ENCODE data around the gene C2.

Gene C2

GRCh38 chr6:31915351-31915750, 12.2 kb upstream of the C2 start:
- no peaks in the 10 kb centered on the region for H3K27me3 ChIP-seq (replicated peaks)
- no peak overlapping the region for H3K4me3 ChIP-seq (ENCODE audit: low read depth, low read length)
- no peak for DNase-seq
- H3K36me3 ChIP-seq (replicated peaks): no peaks in the 10 kb centered on the region
- no peak for TF ChIP-seq CTCF (IDR thresholded peaks at IDR 0.05; ENCODE audit: low read depth, low read length, missing control alignments)
- H3K27ac ChIP-seq: no peak overlapping the region
- in situ Hi-C loops (cut with HindIII; ENCODE audit: low pct_ligation_motif_present, low sequenced_read_pairs): no loop called here

GRCh38 chr6:31915756-31916155, 11.8 kb upstream of the C2 start:
- in situ Hi-C loops (cut with HindIII; ENCODE audit: low pct_ligation_motif_present, low sequenced_read_pairs): no loop called here
- DNase-seq: no peak
- Histone ChIP-seq H3K27ac (no peak overlapping the region), H3K4me3 (ENCODE audit: low read depth, low read length) (no peak overlapping the region), H3K36me3 (replicated peaks) (no peaks in the 10 kb centered on the region), H3K27me3 (replicated peaks) (no peaks in the 10 kb centered on the region)
- TF ChIP-seq CTCF (IDR thresholded peaks at IDR 0.05; ENCODE audit: low read depth, low read length, missing control alignments): no peak

- Histone ChIP-seq H3K36me3 (replicated peaks) (no peaks in the 10 kb centered on the region), H3K27ac (no peak overlapping the region), H3K27me3 (replicated peaks) (no peaks in the 10 kb centered on the region), H3K4me3 (ENCODE audit: low read depth, low read length) (no peak overlapping the region)
- no peak for TF ChIP-seq CTCF (IDR thresholded peaks at IDR 0.05; ENCODE audit: low read depth, low read length, missing control alignments)
- DNase-seq: no peak
- in situ Hi-C loops (cut with HindIII; ENCODE audit: low pct_ligation_motif_present, low sequenced_read_pairs): no loop called here
Observed at GRCh38 chr6:31918069-31918720, 9.3 kb upstream of the C2 start.

- Histone ChIP-seq H3K27ac (no peak overlapping the region), H3K4me3 (ENCODE audit: low read depth, low read length) (no peak overlapping the region), H3K36me3 (replicated peaks) (no peaks in the 10 kb centered on the region), H3K27me3 (replicated peaks) (no peaks in the 10 kb centered on the region)
- in situ Hi-C loops (cut with HindIII; ENCODE audit: low pct_ligation_motif_present, low sequenced_read_pairs): no loop called here
- no peak for DNase-seq
- TF ChIP-seq CTCF (IDR thresholded peaks at IDR 0.05; ENCODE audit: low read depth, low read length, missing control alignments): no peak
Observed at GRCh38 chr6:31919624-31920303, 7.8 kb upstream of the C2 start.

GRCh38 chr6:31920811-31921210, 6.7 kb upstream of the C2 start:
- no peaks in the 10 kb centered on the region for H3K36me3 ChIP-seq (replicated peaks)
- no peak overlapping the region for H3K4me3 ChIP-seq (ENCODE audit: low read depth, low read length)
- no peak for DNase-seq
- TF ChIP-seq CTCF (IDR thresholded peaks at IDR 0.05; ENCODE audit: low read depth, low read length, missing control alignments): no peak
- H3K27me3 ChIP-seq (replicated peaks): no peaks in the 10 kb centered on the region
- H3K27ac ChIP-seq: no peak overlapping the region
- in situ Hi-C loops (cut with HindIII; ENCODE audit: low pct_ligation_motif_present, low sequenced_read_pairs): no loop called here

Measured in brain microvascular endothelial cell (primary cell).